GM23338 (cell line): Measurements from ENCODE around the gene COL20A1. TPM values are rescaled to one million over a fixed set of nuclear protein-coding genes. Genes with fewer than 3 reads are reported as not detected.

Experiments used
- ATAC-seq: fragments of 200-7000 bp; cut with Tn5 transposase; 3 replicates; pipeline ENCODE4 v1.9.1; 2020
- DNase-seq: peaks from one replicate; pipeline ENCODE4 v3.0.0-alpha.2; 2015; ENCODE audit warnings: low spot score
- H2AFZ ChIP-seq: fragments of 200-600 bp; sonication (generic); 2 replicates; pipeline ENCODE4 v1.8.0; 2016; ENCODE audit warnings: antibody characterized with exemption, mild to moderate bottlenecking, moderate library complexity
- H3F3A ChIP-seq: fragments of 200-600 bp; sonication (generic); replicated peaks from 2 replicates; pipeline ENCODE4 v1.8.0; 2017; ENCODE audit warnings: antibody characterized with exemption, mixed run types, low read depth
- H3K27ac ChIP-seq: fragments of 200-600 bp; sonication (generic); 2 replicates; pipeline ENCODE4 v1.6.1; 2016; ENCODE audit warnings: low read depth
- H3K27me3 ChIP-seq: fragments of 200-600 bp; sonication (generic); 2 replicates; pipeline ENCODE4 v1.8.0; 2016; ENCODE audit warnings: mild to moderate bottlenecking, mixed run types, moderate library complexity; ENCODE audit not compliant: insufficient read depth
- H3K36me3 ChIP-seq: fragments of 200-600 bp; sonication (generic); 2 replicates; pipeline ENCODE4 v1.8.0; 2016; ENCODE audit warnings: mild to moderate bottlenecking; ENCODE audit not compliant: insufficient read depth
- H3K4me1 ChIP-seq: fragments of 200-600 bp; sonication (generic); 2 replicates; pipeline ENCODE4 v1.8.0; 2016; ENCODE audit warnings: mild to moderate bottlenecking, moderate library complexity; ENCODE audit not compliant: insufficient read depth
- H3K4me2 ChIP-seq: fragments of 200-600 bp; sonication (generic); 2 replicates; pipeline ENCODE4 v1.7.1; 2017; ENCODE audit warnings: mixed run types
- H3K4me3 ChIP-seq: fragments of 200-600 bp; sonication (generic); 2 replicates; pipeline ENCODE4 v1.6.1; 2016; ENCODE audit warnings: mixed run types
- H3K79me2 ChIP-seq: fragments of 200-600 bp; sonication (generic); replicated peaks from 2 replicates; pipeline ENCODE4 v1.8.0; 2017; ENCODE audit warnings: mild to moderate bottlenecking; ENCODE audit not compliant: insufficient read depth
- H3K9me2 ChIP-seq: fragments of 200-600 bp; sonication (generic); 2 replicates; pipeline ENCODE4 v1.8.0; 2017; ENCODE audit not compliant: insufficient read depth
- H4K20me1 ChIP-seq: fragments of 200-600 bp; sonication (generic); replicated peaks from 2 replicates; pipeline ENCODE4 v1.8.0; 2017; ENCODE audit warnings: mild to moderate bottlenecking; ENCODE audit not compliant: insufficient read depth
- H3K27ac Mint-ChIP-seq: 2 replicates; pipeline ENCODE4 v1.8.0; 2020; ENCODE audit warnings: inconsistent platforms, mild to moderate bottlenecking, moderate library complexity, mixed read lengths
- H3K27me3 Mint-ChIP-seq: 3 replicates; pipeline ENCODE4 v1.8.0; 2022; ENCODE audit warnings: low read depth, mild to moderate bottlenecking, moderate library complexity, mixed read lengths, inconsistent platforms; ENCODE audit not compliant: insufficient read depth, poor library complexity
- H3K36me3 Mint-ChIP-seq: 3 replicates; pipeline ENCODE4 v1.8.0; 2021; ENCODE audit warnings: low read depth, mild to moderate bottlenecking, inconsistent platforms, moderate library complexity, mixed read lengths
- H3K4me1 Mint-ChIP-seq: 3 replicates; pipeline ENCODE4 v1.8.0; 2020; ENCODE audit warnings: mild to moderate bottlenecking, inconsistent platforms, mixed read lengths
- H3K4me3 Mint-ChIP-seq: 3 replicates; pipeline ENCODE4 v1.8.0; 2021; ENCODE audit warnings: moderate library complexity, mild to moderate bottlenecking, inconsistent platforms, mixed read lengths
- H3K9me3 Mint-ChIP-seq: 3 replicates; pipeline ENCODE4 v1.8.0; 2020; ENCODE audit warnings: moderate library complexity, mild to moderate bottlenecking, inconsistent platforms, mixed read lengths
- CREB1 ChIP-seq: fragments of 250-450 bp; sonication (Bioruptor Pico); IDR thresholded peaks from 2 replicates; pipeline ENCODE4 v1.5.0; 2020; ENCODE audit warnings: low read depth, mild to moderate bottlenecking, moderate library complexity
- CTCF ChIP-seq, 2 experiments: fragments of 200-600 bp in 1 of 2; sonication (generic) in 1 of 2; conservative IDR thresholded peaks; 2 replicates each; pipeline versions ENCODE4 v1.5.1 to v1.6.1; 2016 to 2017; ENCODE audit warnings: antibody characterized with exemption in 2 of 2, low read depth in 2 of 2, mild to moderate bottlenecking in 2 of 2, moderate library complexity in 1 of 2
- EZH2 ChIP-seq: fragments of 200-600 bp; sonication (generic); IDR thresholded peaks from one replicate; pipeline ENCODE4 v1.8.0; 2017; ENCODE audit warnings: antibody characterized with exemption, mild to moderate bottlenecking, low read depth; ENCODE audit not compliant: unreplicated experiment
- EZH2phosphoT487 ChIP-seq: fragments of 200-600 bp; sonication (generic); IDR thresholded peaks from one replicate; pipeline ENCODE4 v1.8.1; 2018; ENCODE audit warnings: antibody characterized with exemption; ENCODE audit not compliant: unreplicated experiment
- JUNB ChIP-seq: IDR thresholded peaks from one replicate; pipeline ENCODE4 v1.6.1; 2016; ENCODE audit warnings: antibody characterized with exemption; ENCODE audit not compliant: unreplicated experiment
- NANOG ChIP-seq: IDR thresholded peaks from 2 replicates; pipeline ENCODE4 v1.6.1; 2016; ENCODE audit warnings: antibody characterized with exemption, borderline replicate concordance
- POLR2AphosphoS5 ChIP-seq: IDR thresholded peaks from 2 replicates; pipeline ENCODE4 v1.6.1; 2016; ENCODE audit warnings: antibody characterized with exemption, low read depth
- REST ChIP-seq: IDR thresholded peaks from one replicate; pipeline ENCODE4 v1.6.1; 2018; ENCODE audit warnings: antibody characterized with exemption; ENCODE audit not compliant: unreplicated experiment
- STAT1 ChIP-seq: IDR thresholded peaks from one replicate; pipeline ENCODE4 v1.6.1; 2016; ENCODE audit warnings: antibody characterized with exemption; ENCODE audit not compliant: unreplicated experiment
- ZNF114 ChIP-seq: fragments of 250-450 bp; sonication (Bioruptor Pico); IDR thresholded peaks from 2 replicates; pipeline ENCODE4 v1.5.0; 2020; ENCODE audit warnings: mild to moderate bottlenecking, moderate library complexity
- ZNF331 ChIP-seq: fragments of 250-450 bp; sonication (Bioruptor Pico); IDR thresholded peaks from 2 replicates; pipeline ENCODE4 v1.5.0; 2020; ENCODE audit warnings: low read depth, mild to moderate bottlenecking, moderate library complexity
- polyA plus RNA-seq: library from polyadenylated mRNA; unstranded; fragments of >200 nt; fragmentation: Nextera tagmentation; extraction: Ambion mirVana; gene quantifications from 2 replicates; pipeline ENCODE4 v1.2.1, GENCODE V29; 2016
- total RNA-seq: library from RNA; depleted of rRNA; stranded (reverse); fragments of >200 nt; shearing (Covaris generic); gene quantifications from 2 replicates; pipeline ENCODE4 v1.2.3, GENCODE V29; 2014
- TF ChIP-seq, protein P1 (sequence below): fragments of 250-450 bp; sonication (Bioruptor Pico); IDR thresholded peaks from 2 replicates; pipeline ENCODE4 v1.5.0; 2020; ENCODE audit warnings: mild to moderate bottlenecking, moderate library complexity
- TF ChIP-seq, protein P2 (sequence below): IDR thresholded peaks from 2 replicates; pipeline ENCODE4 v1.6.1; 2016; ENCODE audit warnings: antibody characterized with exemption

The COL20A1 gene
- total and polyA plus RNA-seq, 2 experiments from 2014 or later: 0.28 to 0.79 TPM

DNA sequence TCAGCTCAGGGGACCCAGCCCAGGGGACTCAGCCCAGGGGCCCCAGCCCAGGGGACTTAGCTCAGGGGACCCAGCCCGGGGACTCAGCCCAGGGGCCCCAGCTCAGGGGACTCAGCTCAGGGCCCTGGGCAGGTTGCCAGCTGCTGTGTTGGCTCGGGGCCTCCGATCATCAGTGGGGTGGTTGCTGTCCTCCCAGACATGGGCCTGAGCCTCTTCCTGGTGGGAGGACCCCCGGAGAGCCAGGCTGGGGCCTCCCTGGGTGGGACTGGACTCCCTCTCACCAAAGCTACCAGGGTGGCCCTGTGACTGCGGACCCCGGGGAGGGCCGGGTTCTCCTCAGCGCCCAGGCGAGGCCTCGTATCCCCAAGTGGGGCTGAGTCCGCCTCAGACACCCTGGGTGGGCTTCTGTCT is 4.4 kb downstream of the COL20A1 start:
- Histone ChIP-seq H3K79me2 (no peaks in the 10 kb centered on the region), H3K27ac (no peak overlapping the region), H3K4me2 (no peak overlapping the region), H3K36me3 (no peaks in the 10 kb centered on the region), H3K4me1 (peaks cover 16% of the 10 kb centered on the region), H3K9me2 (no peaks in the 10 kb centered on the region), H3K27me3 (no peaks in the 10 kb centered on the region), H2AFZ (no peak overlapping the region), H3F3A (no peaks in the 10 kb centered on the region), H4K20me1 (no peaks in the 10 kb centered on the region), H3K4me3 (no peak overlapping the region)
- H3K27me3 Mint-ChIP-seq: peaks cover 20% of the 10 kb centered on the region
- DNase-seq: no peak
- H3K27ac Mint-ChIP-seq: no peak overlapping the region
- no peaks in the 10 kb centered on the region for H3K9me3 Mint-ChIP-seq
- no peaks in the 10 kb centered on the region for H3K36me3 Mint-ChIP-seq
- TF ChIP-seq CTCF (conservative IDR thresholded peaks at IDR 0.05; ENCODE audit: low read depth in 2 of 2) (no peak), NANOG (no peak), ZNF331 (no peak), STAT1 (no peak), JUNB (no peak), REST (no peak), EZH2phosphoT487 (no peak), POLR2AphosphoS5 (no peak), CREB1 (no peak), ZNF114 (CRISPR knock-in tag) (no peak), EZH2 (no peak)
- TF ChIP-seq, protein P1, sequence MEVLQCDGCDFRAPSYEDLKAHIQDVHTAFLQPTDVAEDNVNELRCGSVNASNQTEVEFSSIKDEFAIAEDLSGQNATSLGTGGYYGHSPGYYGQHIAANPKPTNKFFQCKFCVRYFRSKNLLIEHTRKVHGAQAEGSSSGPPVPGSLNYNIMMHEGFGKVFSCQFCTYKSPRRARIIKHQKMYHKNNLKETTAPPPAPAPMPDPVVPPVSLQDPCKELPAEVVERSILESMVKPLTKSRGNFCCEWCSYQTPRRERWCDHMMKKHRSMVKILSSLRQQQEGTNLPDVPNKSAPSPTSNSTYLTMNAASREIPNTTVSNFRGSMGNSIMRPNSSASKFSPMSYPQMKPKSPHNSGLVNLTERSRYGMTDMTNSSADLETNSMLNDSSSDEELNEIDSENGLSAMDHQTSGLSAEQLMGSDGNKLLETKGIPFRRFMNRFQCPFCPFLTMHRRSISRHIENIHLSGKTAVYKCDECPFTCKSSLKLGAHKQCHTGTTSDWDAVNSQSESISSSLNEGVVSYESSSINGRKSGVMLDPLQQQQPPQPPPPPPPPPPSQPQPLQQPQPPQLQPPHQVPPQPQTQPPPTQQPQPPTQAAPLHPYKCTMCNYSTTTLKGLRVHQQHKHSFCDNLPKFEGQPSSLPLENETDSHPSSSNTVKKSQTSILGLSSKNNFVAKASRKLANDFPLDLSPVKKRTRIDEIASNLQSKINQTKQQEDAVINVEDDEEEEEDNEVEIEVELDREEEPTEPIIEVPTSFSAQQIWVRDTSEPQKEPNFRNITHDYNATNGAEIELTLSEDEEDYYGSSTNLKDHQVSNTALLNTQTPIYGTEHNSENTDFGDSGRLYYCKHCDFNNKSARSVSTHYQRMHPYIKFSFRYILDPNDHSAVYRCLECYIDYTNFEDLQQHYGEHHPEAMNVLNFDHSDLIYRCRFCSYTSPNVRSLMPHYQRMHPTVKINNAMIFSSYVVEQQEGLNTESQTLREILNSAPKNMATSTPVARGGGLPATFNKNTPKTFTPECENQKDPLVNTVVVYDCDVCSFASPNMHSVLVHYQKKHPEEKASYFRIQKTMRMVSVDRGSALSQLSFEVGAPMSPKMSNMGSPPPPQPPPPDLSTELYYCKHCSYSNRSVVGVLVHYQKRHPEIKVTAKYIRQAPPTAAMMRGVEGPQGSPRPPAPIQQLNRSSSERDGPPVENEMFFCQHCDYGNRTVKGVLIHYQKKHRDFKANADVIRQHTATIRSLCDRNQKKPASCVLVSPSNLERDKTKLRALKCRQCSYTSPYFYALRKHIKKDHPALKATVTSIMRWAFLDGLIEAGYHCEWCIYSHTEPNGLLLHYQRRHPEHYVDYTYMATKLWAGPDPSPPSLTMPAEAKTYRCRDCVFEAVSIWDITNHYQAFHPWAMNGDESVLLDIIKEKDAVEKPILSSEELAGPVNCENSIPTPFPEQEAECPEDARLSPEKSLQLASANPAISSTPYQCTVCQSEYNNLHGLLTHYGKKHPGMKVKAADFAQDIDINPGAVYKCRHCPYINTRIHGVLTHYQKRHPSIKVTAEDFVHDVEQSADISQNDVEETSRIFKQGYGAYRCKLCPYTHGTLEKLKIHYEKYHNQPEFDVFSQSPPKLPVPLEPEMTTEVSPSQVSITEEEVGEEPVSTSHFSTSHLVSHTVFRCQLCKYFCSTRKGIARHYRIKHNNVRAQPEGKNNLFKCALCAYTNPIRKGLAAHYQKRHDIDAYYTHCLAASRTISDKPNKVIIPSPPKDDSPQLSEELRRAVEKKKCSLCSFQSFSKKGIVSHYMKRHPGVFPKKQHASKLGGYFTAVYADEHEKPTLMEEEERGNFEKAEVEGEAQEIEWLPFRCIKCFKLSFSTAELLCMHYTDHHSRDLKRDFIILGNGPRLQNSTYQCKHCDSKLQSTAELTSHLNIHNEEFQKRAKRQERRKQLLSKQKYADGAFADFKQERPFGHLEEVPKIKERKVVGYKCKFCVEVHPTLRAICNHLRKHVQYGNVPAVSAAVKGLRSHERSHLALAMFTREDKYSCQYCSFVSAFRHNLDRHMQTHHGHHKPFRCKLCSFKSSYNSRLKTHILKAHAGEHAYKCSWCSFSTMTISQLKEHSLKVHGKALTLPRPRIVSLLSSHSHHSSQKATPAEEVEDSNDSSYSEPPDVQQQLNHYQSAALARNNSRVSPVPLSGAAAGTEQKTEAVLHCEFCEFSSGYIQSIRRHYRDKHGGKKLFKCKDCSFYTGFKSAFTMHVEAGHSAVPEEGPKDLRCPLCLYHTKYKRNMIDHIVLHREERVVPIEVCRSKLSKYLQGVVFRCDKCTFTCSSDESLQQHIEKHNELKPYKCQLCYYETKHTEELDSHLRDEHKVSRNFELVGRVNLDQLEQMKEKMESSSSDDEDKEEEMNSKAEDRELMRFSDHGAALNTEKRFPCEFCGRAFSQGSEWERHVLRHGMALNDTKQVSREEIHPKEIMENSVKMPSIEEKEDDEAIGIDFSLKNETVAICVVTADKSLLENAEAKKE (CRISPR knock-in tag): no peak
- TF ChIP-seq, protein P2, sequence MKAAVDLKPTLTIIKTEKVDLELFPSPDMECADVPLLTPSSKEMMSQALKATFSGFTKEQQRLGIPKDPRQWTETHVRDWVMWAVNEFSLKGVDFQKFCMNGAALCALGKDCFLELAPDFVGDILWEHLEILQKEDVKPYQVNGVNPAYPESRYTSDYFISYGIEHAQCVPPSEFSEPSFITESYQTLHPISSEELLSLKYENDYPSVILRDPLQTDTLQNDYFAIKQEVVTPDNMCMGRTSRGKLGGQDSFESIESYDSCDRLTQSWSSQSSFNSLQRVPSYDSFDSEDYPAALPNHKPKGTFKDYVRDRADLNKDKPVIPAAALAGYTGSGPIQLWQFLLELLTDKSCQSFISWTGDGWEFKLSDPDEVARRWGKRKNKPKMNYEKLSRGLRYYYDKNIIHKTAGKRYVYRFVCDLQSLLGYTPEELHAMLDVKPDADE: no peak
- no peak for ATAC-seq
- H3K4me3 Mint-ChIP-seq: no peak overlapping the region
- peaks cover 16% of the 10 kb centered on the region for H3K4me1 Mint-ChIP-seq
